NCI-H2227 (cell line): ENCODE data around the gene ACTL8.
A peak's percentile ranks its signal among the peaks of the same experiment; 100 is the strongest.
"Not testable (repeated sequence)": the region's sequence is repeated elsewhere in the genome, so short reads cannot be mapped to it uniquely, and the experiment has no call there.

Experiments used
- DNase-seq: peaks from one replicate; lab custom pipeline; 2025; ENCODE audit not compliant: unreplicated experiment; lab: John Stamatoyannopoulos, UW

ACTL8 gene

GRCh38 chr1:17734609-17735008 lies 20.5 kb upstream of the ACTL8 start:
- DNase-seq = no peak

DNA sequence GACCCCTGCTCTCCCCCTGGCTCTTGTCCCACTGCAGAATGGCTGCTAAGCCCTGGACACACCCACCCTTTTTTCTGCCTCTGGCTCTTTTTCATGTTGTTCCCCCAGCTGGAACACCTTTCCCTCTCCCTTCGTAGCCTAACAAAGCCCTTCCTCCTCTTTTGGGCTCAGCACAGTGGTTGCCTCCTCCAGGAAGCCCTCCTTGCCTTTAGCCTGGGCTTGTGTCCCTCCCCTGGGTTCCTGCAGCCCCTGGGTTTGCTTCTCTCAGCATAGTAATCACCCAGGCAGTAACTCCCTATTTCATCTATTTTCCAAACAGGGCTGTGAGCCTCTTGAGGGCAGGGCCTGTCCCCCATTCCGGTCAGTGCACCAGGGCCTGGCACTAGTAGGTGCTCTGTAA lies 19.8 kb upstream of the ACTL8 start:
- DNase-seq = no peak

DNA sequence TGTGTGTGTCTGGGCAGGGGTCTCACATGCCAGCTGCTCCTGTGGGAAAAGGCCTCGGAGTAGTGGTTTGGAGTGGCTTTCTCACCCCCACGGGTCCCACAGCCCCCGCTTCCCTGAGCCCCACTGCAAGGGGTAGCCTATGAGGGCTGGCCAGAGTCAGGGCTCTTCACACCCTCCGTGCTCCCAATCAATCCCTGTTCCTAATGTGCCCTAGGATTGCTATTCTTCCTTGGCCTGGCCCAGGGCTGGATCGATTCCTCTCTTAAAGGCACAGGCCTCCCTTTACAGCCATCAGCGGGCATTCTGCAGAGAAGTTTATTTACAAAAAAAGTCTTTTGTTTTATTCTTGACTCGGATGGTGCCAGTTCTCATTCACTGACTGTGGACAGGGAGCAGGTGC lies 19.3 kb upstream of the ACTL8 start:
- DNase-seq = no peak

GRCh38 chr1:17736625-17737024 lies 18.5 kb upstream of the ACTL8 start:
- peak; percentile 41 for DNase-seq

DNA sequence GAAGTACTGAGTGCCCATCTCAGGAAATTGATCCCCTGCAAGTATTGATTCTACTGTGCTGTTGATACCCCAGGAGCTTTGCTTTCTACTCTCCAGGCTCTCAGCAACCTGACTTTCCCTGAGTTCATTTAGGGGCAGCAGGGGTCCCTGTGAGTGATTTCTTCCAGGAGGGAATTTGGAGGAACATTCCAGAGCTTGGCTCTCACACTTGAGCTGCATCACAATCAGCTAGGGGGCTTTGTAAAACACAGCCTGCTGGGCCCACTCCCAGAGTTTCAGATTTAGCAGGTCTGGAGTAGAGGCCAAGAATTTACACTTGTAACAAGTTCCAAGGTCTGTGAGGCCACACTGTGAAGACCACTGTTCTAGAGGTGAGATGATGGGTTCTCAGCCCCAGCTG lies 16.1 kb upstream of the ACTL8 start:
- DNase-seq = no peak

- DNase-seq = no peak
These were observed 14.1 kb upstream of the ACTL8 start for GRCh38 chr1:17741052-17741451.

GRCh38 chr1:17742583-17742982 lies 12.6 kb upstream of the ACTL8 start:
- DNase-seq = no peak

DNA sequence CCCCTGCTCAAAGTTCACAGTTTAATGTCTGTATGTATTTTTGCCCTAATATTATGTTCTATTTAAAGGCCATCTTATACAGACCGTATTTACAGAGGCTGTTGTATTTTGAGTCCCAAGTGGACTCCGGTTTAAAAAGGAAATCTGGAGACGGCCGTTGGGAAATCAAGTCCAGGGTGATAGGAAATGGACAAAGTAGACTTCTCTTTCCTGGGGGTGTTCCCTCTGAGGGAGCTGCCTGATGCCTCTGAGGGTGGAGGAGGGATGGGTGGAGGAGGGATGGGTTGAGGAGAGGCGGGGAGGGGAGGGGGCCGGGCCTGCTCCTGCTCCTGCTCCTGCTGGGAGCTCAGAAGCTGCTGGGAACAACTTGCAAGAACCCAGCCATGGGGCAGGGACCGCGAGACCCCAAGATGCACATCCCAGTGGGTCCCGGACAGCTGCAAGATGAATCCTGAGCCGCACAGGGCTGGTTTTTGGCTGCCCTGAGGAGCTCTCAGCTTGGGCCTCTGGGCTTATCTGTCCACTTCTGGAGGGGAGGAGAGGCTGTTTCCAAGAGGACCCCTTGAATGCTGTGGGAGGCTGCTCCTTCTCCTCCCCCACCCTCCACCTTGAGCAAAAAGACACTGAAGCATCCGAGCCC lies 12.0 kb upstream of the ACTL8 start:
- DNase-seq = no peak

GRCh38 chr1:17743925-17744324 lies 11.2 kb upstream of the ACTL8 start:
- DNase-seq = no peak

DNA sequence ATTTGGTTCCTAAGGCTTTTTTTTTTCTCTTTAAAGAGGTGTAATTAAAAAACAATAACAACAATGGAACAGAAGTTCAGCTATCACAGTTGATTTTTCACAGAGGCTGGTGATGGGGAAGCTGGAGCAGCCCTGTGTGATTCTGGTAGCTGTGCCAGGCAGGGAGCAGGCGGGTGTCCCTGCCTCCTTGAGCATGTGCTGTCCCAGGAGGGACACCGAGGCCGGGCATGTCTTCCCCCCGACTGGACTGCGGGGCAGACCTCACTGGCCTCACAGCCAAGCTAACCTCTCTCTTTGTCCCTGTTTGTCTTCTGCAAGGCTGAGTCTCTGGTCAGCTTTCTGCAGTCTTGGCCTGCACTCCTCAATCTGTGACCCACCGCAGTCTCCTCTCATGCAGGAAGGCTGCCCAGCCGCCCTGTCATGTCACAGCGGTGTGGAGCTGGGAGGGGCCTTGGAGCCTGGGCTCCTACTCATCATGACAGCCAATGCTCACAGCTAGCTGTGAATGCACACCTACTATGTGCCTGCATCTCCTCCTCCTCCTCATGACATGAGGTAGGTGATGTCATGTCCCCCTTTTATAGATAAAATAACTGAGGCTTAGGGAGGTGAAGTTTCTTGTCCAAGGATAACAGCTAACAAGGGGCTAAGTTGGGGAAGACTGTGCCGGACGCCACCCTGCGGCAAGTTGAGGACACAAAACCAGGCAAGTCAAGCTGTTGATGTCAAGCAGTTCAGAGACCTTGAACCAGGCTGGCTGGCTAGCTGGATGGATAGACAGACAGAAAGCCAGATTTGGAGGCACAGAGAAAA lies 10.3 kb upstream of the ACTL8 start:
- DNase-seq = no peak

GRCh38 chr1:17745479-17745955 lies 9.6 kb upstream of the ACTL8 start:
- no peak for DNase-seq

DNA sequence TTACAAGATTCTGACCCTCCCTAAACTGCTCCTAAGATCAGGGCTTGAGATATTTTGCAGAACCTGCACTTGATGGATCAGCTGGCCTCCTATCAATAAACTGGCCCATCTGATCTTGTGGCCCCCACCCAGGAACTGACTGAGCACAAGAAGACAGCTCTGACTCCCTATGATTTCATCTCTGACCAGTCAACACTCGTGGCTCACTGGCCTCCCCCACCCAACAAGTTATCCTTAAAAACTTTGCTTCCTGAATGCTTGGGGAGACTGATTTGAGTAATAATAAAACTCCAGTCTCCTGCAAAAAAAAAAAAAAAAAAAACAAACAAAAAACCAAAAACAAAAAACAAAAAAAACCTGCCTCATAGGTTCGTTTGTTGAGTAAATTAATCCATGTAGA lies 8.9 kb upstream of the ACTL8 start:
- DNase-seq = not testable (repeated sequence)

DNA sequence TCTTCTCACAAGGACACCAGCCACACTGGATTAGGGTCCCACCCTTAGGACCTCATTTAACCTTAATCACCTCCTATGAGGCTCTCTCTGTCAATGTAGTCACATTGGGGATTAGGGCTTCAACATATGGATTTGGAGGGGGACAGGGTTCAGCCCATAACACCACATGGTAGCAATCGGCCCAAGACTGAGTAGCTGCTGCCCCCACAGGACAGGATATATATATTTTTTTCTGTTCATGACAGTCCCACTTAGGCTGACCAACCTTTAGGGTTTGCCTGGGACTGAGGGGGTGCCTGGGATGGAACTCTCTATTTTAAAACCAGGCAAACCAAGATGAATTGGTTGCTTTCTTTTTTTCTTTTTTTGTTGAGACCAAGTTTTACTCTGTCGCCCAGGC lies 8.2 kb upstream of the ACTL8 start:
- no peak for DNase-seq

DNA sequence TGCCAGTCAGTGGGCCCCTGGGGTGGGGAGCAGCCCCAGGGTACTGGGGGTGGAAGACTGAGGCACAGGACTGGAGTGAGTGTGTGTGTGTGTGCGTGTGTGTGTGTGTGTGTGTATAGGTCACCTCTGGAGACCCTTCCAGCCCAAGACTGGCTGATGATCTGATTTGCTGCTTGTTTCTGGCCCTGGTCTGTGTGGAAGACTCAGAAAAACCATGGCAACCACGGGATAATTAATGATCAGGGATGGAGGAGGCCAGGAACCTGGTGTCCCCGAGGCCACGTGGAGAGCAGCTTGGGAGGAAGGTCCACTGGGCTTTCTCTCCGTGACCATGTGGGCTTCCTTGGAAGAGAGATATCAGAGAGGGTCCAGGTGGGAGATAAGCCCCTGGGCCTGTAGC lies 4.8 kb upstream of the ACTL8 start:
- no peak for DNase-seq

- DNase-seq = no peak
These were observed 2.8 kb upstream of the ACTL8 start for GRCh38 chr1:17752356-17752755.

- no peak for DNase-seq
These were observed 2.3 kb downstream of the ACTL8 start for GRCh38 chr1:17757426-17757825.

- DNase-seq = no peak
These were observed 4.0 kb downstream of the ACTL8 start for GRCh38 chr1:17759114-17759513.

DNA sequence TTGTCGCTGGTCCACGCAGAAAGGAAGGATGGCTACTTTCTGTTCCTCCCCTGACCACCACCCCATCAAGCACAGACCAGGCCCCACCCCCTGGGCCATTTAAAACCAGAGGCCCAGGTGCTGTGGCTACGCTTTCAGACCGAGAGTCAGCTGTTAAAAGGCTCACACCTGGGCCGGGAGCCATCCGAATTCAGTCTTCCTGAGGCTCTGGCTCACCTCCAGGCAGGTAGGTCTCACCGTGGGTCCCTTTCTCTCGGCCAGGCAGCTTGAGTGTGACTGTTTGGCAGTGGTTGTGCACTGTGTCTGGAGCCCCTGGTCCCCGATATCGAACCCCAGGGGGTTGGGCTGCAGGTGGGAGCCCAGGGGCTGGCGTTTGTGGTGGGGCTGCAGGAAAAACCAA lies 7.2 kb downstream of the ACTL8 start:
- no peak for DNase-seq

DNA sequence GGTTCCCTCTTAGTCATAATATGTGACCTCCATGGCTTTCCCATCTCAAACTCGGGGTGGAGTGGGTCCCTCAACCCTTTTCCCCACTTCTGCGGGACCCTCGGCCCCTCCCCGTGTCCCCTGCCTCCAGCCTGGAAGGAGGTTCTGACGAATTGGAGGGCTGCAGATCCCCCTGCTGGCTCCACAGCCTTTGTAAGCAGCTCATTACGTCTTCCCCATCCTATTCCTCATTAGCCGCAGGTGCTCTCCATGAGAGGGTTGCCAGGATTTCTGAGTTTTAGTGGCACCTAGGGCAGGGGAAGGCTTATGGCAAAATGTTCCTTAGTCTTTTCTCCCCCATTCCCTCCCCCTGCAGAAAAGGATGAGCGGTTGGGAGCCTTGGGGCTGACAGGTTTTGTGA lies 8.3 kb downstream of the ACTL8 start:
- DNase-seq = no peak

- no peak for DNase-seq
These were observed 8.9 kb downstream of the ACTL8 start for GRCh38 chr1:17763995-17764394.

GRCh38 chr1:17764591-17764990 lies 9.5 kb downstream of the ACTL8 start:
- DNase-seq = no peak
